Mucosa of descending colon (tissue), 3 donors: ENCODE measurements around the gene ATP8B4. TPM values are rescaled to one million over a fixed set of nuclear protein-coding genes. Genes with fewer than 3 reads are reported as not detected.

Experiments
- ATAC-seq: fragments of 200-7000 bp; cut with Tn5 transposase; one replicate; pipeline ENCODE4 v1.9.1; 2020; ENCODE audit warnings: mild to moderate bottlenecking, moderate library complexity
- DNase-seq, 3 donors: peaks; one replicate each; pipeline ENCODE4 v3.0.0-alpha.2; 2020
- H3K36me3 ChIP-seq: fragments of 200-600 bp; one replicate; pipeline ENCODE4 v1.8.0; 2021; ENCODE audit warnings: low read depth, mild to moderate bottlenecking
- H3K4me1 ChIP-seq: fragments of 200-600 bp; one replicate; pipeline ENCODE4 v1.8.0; 2021; ENCODE audit warnings: low read depth, mild to moderate bottlenecking
- H3K4me3 ChIP-seq: fragments of 200-600 bp; one replicate; pipeline ENCODE4 v1.8.0; 2021; ENCODE audit warnings: mild to moderate bottlenecking
- H3K9me3 ChIP-seq: fragments of 200-600 bp; one replicate; pipeline ENCODE4 v1.8.0; 2021; ENCODE audit warnings: mild to moderate bottlenecking
- intact Hi-C, 2 donors: fragments of 100-400 bp; cut with DNase I in 1 of 2; cut with micrococcal nuclease in 1 of 2; formaldehyde crosslinking; loops; one replicate each; pipeline versions ENCODE4 v1.11.0 to v1.11.1; 2022; cut with DNase I, micrococcal nuclease
- total RNA-seq, 3 donors: library from RNA; stranded (reverse); fragmentation: NEBNext Ultra II Directional in 2 of 3; extraction: Animal tissue kit (Norgen Biotek cat#: 25700) in 2 of 3; gene quantifications; one replicate each; pipeline versions ENCODE4 v1.2.1 to v1.2.4, GENCODE V29; 2021 to 2023
- TF ChIP-seq, protein P1 (sequence below): fragments of 200-600 bp; IDR thresholded peaks from one replicate; pipeline ENCODE4 v1.8.0; 2022; ENCODE audit warnings: antibody characterized with exemption, mild to moderate bottlenecking
- donor health status: DM: no; HTN: no; CAD: no; lungs with moderate emphysema.
- donor health status: DM: no; HTN: no; CAD: no.
- donor health status: DM: no; HTN: yes; CAD: no.

ATP8B4 gene
- total RNA-seq, 3 donors from 2014 or later, result 4.7 to 8.9 (median 7.4) TPM

DNA sequence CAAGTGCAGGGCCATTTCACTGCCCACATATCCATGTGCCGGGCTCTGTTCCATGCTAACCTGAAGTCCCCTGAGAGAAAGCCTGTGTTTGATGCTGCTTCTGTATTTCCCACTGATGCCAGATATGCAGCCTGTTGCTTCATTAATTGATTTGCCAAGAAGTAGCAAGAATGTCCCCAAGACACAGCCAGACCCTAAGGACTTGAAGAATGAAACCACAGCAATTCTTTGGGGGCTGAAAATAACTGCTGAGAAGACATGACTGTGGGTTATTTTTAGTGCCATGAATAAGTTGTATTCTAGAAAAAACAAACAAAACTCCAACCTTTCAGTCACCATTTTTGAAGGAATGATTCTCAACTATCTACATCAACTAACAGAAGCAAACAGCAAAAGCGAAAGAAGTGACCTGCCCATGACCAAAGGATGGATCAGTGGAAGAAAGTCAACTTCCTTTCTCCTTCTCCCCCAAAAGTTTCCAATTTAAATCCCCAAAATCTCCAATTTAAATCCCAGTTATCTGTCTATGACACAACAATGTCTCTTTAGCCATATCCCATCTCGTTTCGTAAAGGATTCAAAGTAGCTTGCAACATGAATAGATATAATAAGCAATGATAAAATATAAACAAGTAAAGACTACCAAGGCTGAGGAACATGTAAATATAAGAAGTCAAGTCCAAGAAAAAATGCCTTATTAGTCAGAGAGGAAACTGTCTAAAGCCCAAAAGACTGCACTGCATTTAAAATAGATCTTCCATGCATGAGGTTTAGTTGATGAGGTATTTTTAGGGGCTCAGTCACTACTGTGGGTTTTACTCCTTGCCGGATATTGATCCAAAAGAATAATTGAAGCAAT lies 271.4 kb downstream of the ATP8B4 start:
- DNase-seq, result no peak
- H3K36me3 ChIP-seq, result no peaks in the 10 kb centered on the region
- no peaks in the 10 kb centered on the region for H3K4me1 ChIP-seq
- no peaks in the 10 kb centered on the region for H3K9me3 ChIP-seq
- intact Hi-C loops, result no loop called here
- no peak overlapping the region for H3K4me3 ChIP-seq
- no peak for ATAC-seq
- TF ChIP-seq, protein P1, sequence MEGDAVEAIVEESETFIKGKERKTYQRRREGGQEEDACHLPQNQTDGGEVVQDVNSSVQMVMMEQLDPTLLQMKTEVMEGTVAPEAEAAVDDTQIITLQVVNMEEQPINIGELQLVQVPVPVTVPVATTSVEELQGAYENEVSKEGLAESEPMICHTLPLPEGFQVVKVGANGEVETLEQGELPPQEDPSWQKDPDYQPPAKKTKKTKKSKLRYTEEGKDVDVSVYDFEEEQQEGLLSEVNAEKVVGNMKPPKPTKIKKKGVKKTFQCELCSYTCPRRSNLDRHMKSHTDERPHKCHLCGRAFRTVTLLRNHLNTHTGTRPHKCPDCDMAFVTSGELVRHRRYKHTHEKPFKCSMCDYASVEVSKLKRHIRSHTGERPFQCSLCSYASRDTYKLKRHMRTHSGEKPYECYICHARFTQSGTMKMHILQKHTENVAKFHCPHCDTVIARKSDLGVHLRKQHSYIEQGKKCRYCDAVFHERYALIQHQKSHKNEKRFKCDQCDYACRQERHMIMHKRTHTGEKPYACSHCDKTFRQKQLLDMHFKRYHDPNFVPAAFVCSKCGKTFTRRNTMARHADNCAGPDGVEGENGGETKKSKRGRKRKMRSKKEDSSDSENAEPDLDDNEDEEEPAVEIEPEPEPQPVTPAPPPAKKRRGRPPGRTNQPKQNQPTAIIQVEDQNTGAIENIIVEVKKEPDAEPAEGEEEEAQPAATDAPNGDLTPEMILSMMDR, result no peak

GRCh38 chr15:49844390-49844789 lies 274.6 kb downstream of the ATP8B4 start:
- no peaks in the 10 kb centered on the region for H3K36me3 ChIP-seq
- TF ChIP-seq, protein P1, result no peak
- ATAC-seq, result peak; percentile 98
- intact Hi-C loops, result no loop called here
- peak in 2 of 3 donors; percentile 57 to 84 for DNase-seq
- no peaks in the 10 kb centered on the region for H3K9me3 ChIP-seq
- no peak overlapping the region for H3K4me3 ChIP-seq
- no peaks in the 10 kb centered on the region for H3K4me1 ChIP-seq

DNA sequence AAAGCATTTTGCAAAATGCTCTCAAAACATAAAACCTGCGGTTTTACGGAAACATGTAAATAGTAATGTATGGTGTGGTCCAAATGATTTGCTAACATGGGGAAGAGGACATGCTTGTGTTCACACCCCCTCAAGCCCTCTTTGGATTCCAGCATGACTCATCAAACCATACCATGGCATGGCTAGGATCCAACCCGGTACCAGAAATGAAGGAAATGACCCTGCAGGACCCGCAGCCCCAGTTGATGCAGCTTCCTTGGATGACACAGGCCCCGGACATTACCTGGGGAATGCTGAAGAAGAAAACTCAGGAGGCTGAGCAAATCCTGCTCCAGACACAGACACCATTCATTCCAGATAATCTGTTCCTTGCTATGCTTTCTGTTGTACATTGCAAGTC lies 275.3 kb downstream of the ATP8B4 start:
- intact Hi-C loops, result no loop called here
- Histone ChIP-seq H3K36me3 (no peaks in the 10 kb centered on the region), H3K4me3 (no peak overlapping the region), H3K9me3 (no peaks in the 10 kb centered on the region), H3K4me1 (no peaks in the 10 kb centered on the region)
- DNase-seq (no peak), ATAC-seq (no peak)
- TF ChIP-seq, protein P1, result no peak

GRCh38 chr15:49842031-49842730 lies 276.9 kb downstream of the ATP8B4 start:
- Histone ChIP-seq H3K4me1 (no peaks in the 10 kb centered on the region), H3K9me3 (no peaks in the 10 kb centered on the region), H3K36me3 (no peaks in the 10 kb centered on the region), H3K4me3 (no peak overlapping the region)
- intact Hi-C loops, result no loop called here
- DNase-seq (no peak), ATAC-seq (peak; percentile 34)
- TF ChIP-seq, protein P1, result no peak

DNA sequence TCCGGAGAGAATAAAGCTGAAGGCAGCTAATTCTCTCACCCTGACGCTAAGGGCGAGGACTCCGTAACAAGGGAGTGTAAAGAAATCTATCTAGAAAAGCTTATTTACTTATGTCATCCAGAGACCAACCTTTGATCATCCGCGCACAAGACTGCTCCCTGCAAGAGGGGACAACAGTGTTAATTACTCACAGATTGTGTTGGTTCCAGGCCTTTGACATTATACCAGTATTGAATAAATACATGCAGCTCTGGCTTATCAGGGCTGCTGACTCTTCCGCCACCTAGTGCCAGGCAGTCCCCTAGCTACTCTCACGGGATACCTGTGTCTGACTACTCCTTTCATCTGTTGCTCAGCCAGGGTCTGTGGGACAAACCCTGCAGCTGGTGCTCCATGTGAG lies 286.5 kb downstream of the ATP8B4 start:
- DNase-seq, result peak; percentile 39 to 74 (median 70)
- no peaks in the 10 kb centered on the region for H3K9me3 ChIP-seq
- peak; percentile 95 for ATAC-seq
- TF ChIP-seq, protein P1, result peak; percentile 24
- no peaks in the 10 kb centered on the region for H3K4me1 ChIP-seq
- no peak overlapping the region for H3K4me3 ChIP-seq
- intact Hi-C loops, result no loop called here
- H3K36me3 ChIP-seq, result no peaks in the 10 kb centered on the region
